Trophoblast cell (in vitro differentiated cells and primary cell): ENCODE results near the gene TNFSF4.
A peak's percentile ranks its signal among the peaks of the same experiment; 100 is the strongest.
"Not testable (repeated sequence)": the region's sequence is repeated elsewhere in the genome, so short reads cannot be mapped to it uniquely, and the experiment has no call there.

Experiments used
- DNase-seq, 2 donors: peaks; one replicate each; pipeline ENCODE4 v3.0.0-alpha.2; 2016
- H2AFZ ChIP-seq: 2 replicates; pipeline ENCODE4 v1.6.1; 2013; ENCODE audit warnings: low read length, moderate library complexity, mild to moderate bottlenecking; ENCODE audit not compliant: insufficient read depth, poor library complexity
- H2AK5ac ChIP-seq: 2 replicates; pipeline ENCODE4 v1.6.1; 2013; ENCODE audit warnings: mild to moderate bottlenecking, low read length
- H2BK120ac ChIP-seq: 2 replicates; pipeline ENCODE4 v1.6.1; 2013; ENCODE audit warnings: low read length, mild to moderate bottlenecking, moderate library complexity; ENCODE audit not compliant: insufficient read depth, poor library complexity
- H2BK12ac ChIP-seq: 2 replicates; pipeline ENCODE4 v1.6.1; 2013; ENCODE audit warnings: mild to moderate bottlenecking, low read length, moderate library complexity
- H2BK5ac ChIP-seq: 2 replicates; pipeline ENCODE4 v1.6.1; 2013; ENCODE audit warnings: low read length, low read depth, moderate library complexity, mild to moderate bottlenecking; ENCODE audit not compliant: poor library complexity
- H3K14ac ChIP-seq: 2 replicates; pipeline ENCODE4 v1.6.1; 2013; ENCODE audit warnings: mild to moderate bottlenecking, low read length
- H3K18ac ChIP-seq: 2 replicates; pipeline ENCODE4 v1.6.1; 2013; ENCODE audit warnings: mild to moderate bottlenecking, low read length
- H3K23ac ChIP-seq: 2 replicates; pipeline ENCODE4 v1.6.1; 2013; ENCODE audit warnings: low read length
- H3K27ac ChIP-seq: 2 replicates; pipeline ENCODE4 v1.5.1; 2013; ENCODE audit warnings: low read depth, mild to moderate bottlenecking, inconsistent platforms, low read length, moderate library complexity
- H3K27me3 ChIP-seq: 2 replicates; pipeline ENCODE4 v1.6.1; 2013; ENCODE audit warnings: inconsistent platforms, mild to moderate bottlenecking, low read length, moderate library complexity; ENCODE audit not compliant: insufficient read depth
- H3K36me3 ChIP-seq, 2 experiments: 1 replicate in 1 of 2; 2 replicates in 1 of 2; pipeline ENCODE4 v1.6.1; 2013; ENCODE audit warnings: low read length in 2 of 2, mild to moderate bottlenecking in 2 of 2, moderate library complexity in 1 of 2; ENCODE audit not compliant: insufficient read depth in 2 of 2, control insufficient read depth in 1 of 2
- H3K4ac ChIP-seq: 2 replicates; pipeline ENCODE4 v1.6.1; 2013; ENCODE audit warnings: low read depth, mild to moderate bottlenecking, low read length, moderate library complexity
- H3K4me1 ChIP-seq, 2 experiments: 1 replicate in 1 of 2; 2 replicates in 1 of 2; pipeline ENCODE4 v1.6.1; 2013; ENCODE audit warnings: low read length in 2 of 2, mild to moderate bottlenecking in 2 of 2, moderate library complexity in 1 of 2; ENCODE audit not compliant: insufficient read depth in 2 of 2, control insufficient read depth in 1 of 2
- H3K4me2 ChIP-seq: 2 replicates; pipeline ENCODE4 v1.6.1; 2013; ENCODE audit warnings: inconsistent platforms, mild to moderate bottlenecking, low read length, moderate library complexity
- H3K4me3 ChIP-seq: 2 replicates; pipeline ENCODE4 v1.5.1; 2013; ENCODE audit warnings: mild to moderate bottlenecking, low read depth, low read length, inconsistent platforms
- H3K79me1 ChIP-seq: one replicate; pipeline ENCODE4 v1.6.1; 2013; ENCODE audit warnings: low read length
- H3K79me2 ChIP-seq: 2 replicates; pipeline ENCODE4 v1.6.1; 2013; ENCODE audit warnings: low read length, mild to moderate bottlenecking; ENCODE audit not compliant: control insufficient read depth, insufficient read depth, poor library complexity
- H3K9ac ChIP-seq: 2 replicates; pipeline ENCODE4 v1.6.1; 2013; ENCODE audit warnings: mild to moderate bottlenecking, low read length
- H3K9me3 ChIP-seq: 2 replicates; pipeline ENCODE4 v1.6.1; 2013; ENCODE audit warnings: low read depth, mild to moderate bottlenecking, control low read depth, inconsistent platforms, low read length; ENCODE audit not compliant: insufficient read depth
- H4K12ac ChIP-seq: 2 replicates; pipeline ENCODE4 v1.6.1; 2013; ENCODE audit warnings: low read depth, mild to moderate bottlenecking, low read length, moderate library complexity
- H4K8ac ChIP-seq: 2 replicates; pipeline ENCODE4 v1.6.1; 2013; ENCODE audit warnings: low read depth, mild to moderate bottlenecking, low read length, moderate library complexity
- H4K91ac ChIP-seq: one replicate; pipeline ENCODE4 v1.6.1; 2013; ENCODE audit warnings: low read depth, mild to moderate bottlenecking, low read length, moderate library complexity
- WGBS: extraction: QIAGEN DNeasy Blood & Tissue Kit; methylation state at CpG from one replicate; pipeline ENCODE4 v1.1.7; 2013; ENCODE audit warnings: missing lambda C conversion rate; ENCODE audit not compliant: insufficient read length, insufficient coverage; ENCODE audit errors: extremely low coverage; 5-methylcytosine and 5-hydroxymethylcytosine counted together

TNFSF4 gene

GRCh38 chr1:173229031-173229430 is 21.9 kb upstream of the TNFSF4 start:
- not testable (repeated sequence) for H3K4me1 ChIP-seq, H3K14ac ChIP-seq, H3K79me1 ChIP-seq, H2BK120ac ChIP-seq, H4K12ac ChIP-seq, H3K27ac ChIP-seq, H2BK12ac ChIP-seq, H3K4me2 ChIP-seq, H3K36me3 ChIP-seq, H3K27me3 ChIP-seq, H3K4ac ChIP-seq, H4K8ac ChIP-seq, H4K91ac ChIP-seq, DNase-seq, H3K4me3 ChIP-seq, H3K79me2 ChIP-seq, H3K23ac ChIP-seq, H3K18ac ChIP-seq, H2BK5ac ChIP-seq, H3K9me3 ChIP-seq, H2AFZ ChIP-seq, H2AK5ac ChIP-seq, H3K9ac ChIP-seq
- no CpG with 5 or more reads among the region's 3 CpGs for whole genome bisulfite sequencing

DNA sequence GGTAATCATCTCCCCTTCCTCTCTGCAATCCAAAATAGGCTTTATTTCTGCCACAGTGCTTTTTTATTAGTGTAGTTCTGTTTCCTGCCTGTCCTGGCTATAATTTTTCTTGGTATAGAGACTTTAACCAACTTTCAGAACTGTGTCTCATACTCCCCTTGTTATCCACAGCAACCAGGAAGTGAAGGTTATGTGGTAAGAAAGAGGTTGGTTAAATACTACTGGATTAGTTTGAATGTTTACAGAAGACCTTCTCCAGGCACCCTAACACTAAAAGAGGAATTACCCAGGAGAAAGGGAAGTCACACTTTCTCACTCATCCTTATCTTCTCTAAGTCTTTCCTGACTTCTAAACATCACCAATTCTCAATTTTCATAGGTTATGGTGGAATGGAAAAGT is 17.8 kb upstream of the TNFSF4 start:
- H2BK120ac ChIP-seq = no peak overlapping the region
- no peak overlapping the region for H2AK5ac ChIP-seq
- no peak overlapping the region for H3K14ac ChIP-seq
- no peak overlapping the region for H3K23ac ChIP-seq
- no peak overlapping the region for H3K4ac ChIP-seq
- no peaks in the 10 kb centered on the region for H3K4me1 ChIP-seq
- no peak overlapping the region for H3K9ac ChIP-seq
- no peak for DNase-seq
- no peak overlapping the region for H3K4me3 ChIP-seq
- no peak overlapping the region for H3K18ac ChIP-seq
- no peaks in the 10 kb centered on the region for H3K27me3 ChIP-seq
- no peaks in the 10 kb centered on the region for H3K36me3 ChIP-seq
- H2BK12ac ChIP-seq = no peak overlapping the region
- H4K12ac ChIP-seq = no peak overlapping the region
- no peaks in the 10 kb centered on the region for H3K79me2 ChIP-seq
- H3K27ac ChIP-seq = no peak overlapping the region
- H3K9me3 ChIP-seq = no peaks in the 10 kb centered on the region
- no peak overlapping the region for H3K4me2 ChIP-seq
- no peak overlapping the region for H2AFZ ChIP-seq
- no peak overlapping the region for H2BK5ac ChIP-seq
- H3K79me1 ChIP-seq = no peaks in the 10 kb centered on the region
- no peak overlapping the region for H4K91ac ChIP-seq
- H4K8ac ChIP-seq = no peak overlapping the region

GRCh38 chr1:173224280-173224892 is 17.3 kb upstream of the TNFSF4 start:
- no CpG with 5 or more reads among the region's 3 CpGs for WGBS
- H3K4me3 ChIP-seq = no peak overlapping the region
- H3K9ac ChIP-seq = peak overlapping the region; percentile 7
- no peaks in the 10 kb centered on the region for H3K36me3 ChIP-seq
- H3K79me1 ChIP-seq = no peaks in the 10 kb centered on the region
- no peak overlapping the region for H3K4ac ChIP-seq
- no peak for DNase-seq
- no peaks in the 10 kb centered on the region for H3K9me3 ChIP-seq
- no peak overlapping the region for H4K8ac ChIP-seq
- no peaks in the 10 kb centered on the region for H3K79me2 ChIP-seq
- no peak overlapping the region for H2AFZ ChIP-seq
- no peak overlapping the region for H2AK5ac ChIP-seq
- no peak overlapping the region for H3K14ac ChIP-seq
- H4K12ac ChIP-seq = no peak overlapping the region
- no peak overlapping the region for H3K18ac ChIP-seq
- H3K4me2 ChIP-seq = no peak overlapping the region
- H3K27ac ChIP-seq = no peak overlapping the region
- no peak overlapping the region for H2BK120ac ChIP-seq
- H3K27me3 ChIP-seq = no peaks in the 10 kb centered on the region
- H2BK5ac ChIP-seq = no peak overlapping the region
- H4K91ac ChIP-seq = no peak overlapping the region
- no peaks in the 10 kb centered on the region for H3K4me1 ChIP-seq
- H3K23ac ChIP-seq = peak overlapping the region; percentile 47
- no peak overlapping the region for H2BK12ac ChIP-seq

DNA sequence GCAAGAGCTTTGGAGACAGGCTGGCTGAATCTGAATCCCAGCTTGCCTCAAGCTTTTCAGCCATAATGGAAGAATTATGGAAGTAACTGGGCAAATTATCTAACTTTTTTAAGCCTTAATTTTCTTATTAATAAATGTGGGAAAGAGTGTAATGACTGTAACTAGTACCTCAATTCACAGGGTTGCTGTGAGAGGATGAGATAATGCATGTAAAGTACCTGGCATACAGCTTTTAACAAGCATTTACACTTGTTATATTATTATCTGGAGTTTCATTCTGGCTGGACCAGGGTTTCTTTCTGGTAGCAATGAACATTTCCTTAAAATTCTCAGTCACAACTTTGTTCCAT is 15.9 kb upstream of the TNFSF4 start:
- H3K79me2 ChIP-seq = no peaks in the 10 kb centered on the region
- H3K4me2 ChIP-seq = no peak overlapping the region
- H3K23ac ChIP-seq = no peak overlapping the region
- H3K9me3 ChIP-seq = no peaks in the 10 kb centered on the region
- H2BK120ac ChIP-seq = no peak overlapping the region
- no peak overlapping the region for H4K91ac ChIP-seq
- H3K4ac ChIP-seq = no peak overlapping the region
- no peak overlapping the region for H3K18ac ChIP-seq
- H3K14ac ChIP-seq = no peak overlapping the region
- H3K9ac ChIP-seq = no peak overlapping the region
- H4K8ac ChIP-seq = no peak overlapping the region
- no peak overlapping the region for H4K12ac ChIP-seq
- H3K79me1 ChIP-seq = no peaks in the 10 kb centered on the region
- H2AFZ ChIP-seq = no peak overlapping the region
- no peak overlapping the region for H3K27ac ChIP-seq
- no peak overlapping the region for H2BK12ac ChIP-seq
- H3K27me3 ChIP-seq = no peaks in the 10 kb centered on the region
- H3K4me1 ChIP-seq = no peaks in the 10 kb centered on the region
- no peak overlapping the region for H3K4me3 ChIP-seq
- H3K36me3 ChIP-seq = no peaks in the 10 kb centered on the region
- H2BK5ac ChIP-seq = no peak overlapping the region
- no peak overlapping the region for H2AK5ac ChIP-seq
- no peak for DNase-seq
